Esophagus muscularis mucosa (tissue), 3 donors: ENCODE results near the gene ANO4.

ENCODE experiments used
- CTCF ChIP-seq, 3 experiments: fragments of 200-600 bp in 2 of 3; fragments of 450-650 bp in 1 of 3; sonication (generic) in 2 of 3; IDR thresholded peaks; one replicate each; pipeline ENCODE4 v1.5.1; 2017 to 2019; ENCODE audit warnings: antibody characterized with exemption in 3 of 3, mild to moderate bottlenecking in 2 of 3, moderate library complexity in 1 of 3
- POLR2AphosphoS5 ChIP-seq, 2 donors: sonication (generic); formaldehyde crosslinking; IDR thresholded peaks; one replicate each; pipeline ENCODE4 v1.6.1; 2017; ENCODE audit warnings: antibody characterized with exemption in 2 of 2

GRCh38 chr12:100789975-100790374 lies 4.6 kb upstream of the ANO4 start:
- TF ChIP-seq CTCF (IDR thresholded peaks at IDR 0.05) (no peak), POLR2AphosphoS5 (IDR thresholded peaks at IDR 0.05) (no peak)
